Ishikawa (cell line): ENCODE data around the gene USP47.
A peak's percentile ranks its signal among the peaks of the same experiment; 100 is the strongest.

Experiments used
- CEBPB ChIP-seq: IDR thresholded peaks from 2 replicates; pipeline ENCODE4 v1.6.1; 2012
- CREB1 ChIP-seq: IDR thresholded peaks from 2 replicates; pipeline ENCODE4 v1.6.1; 2012; ENCODE audit warnings: low read depth
- EGR1 ChIP-seq: IDR thresholded peaks from 2 replicates; pipeline ENCODE4 v1.6.1; 2012
- EP300 ChIP-seq: IDR thresholded peaks from 2 replicates; pipeline ENCODE4 v1.6.1; 2012; ENCODE audit warnings: borderline replicate concordance
- FOXM1 ChIP-seq: IDR thresholded peaks from 2 replicates; pipeline ENCODE4 v1.6.1; 2012; ENCODE audit warnings: low read depth, borderline replicate concordance
- MAX ChIP-seq: IDR thresholded peaks from 2 replicates; pipeline ENCODE4 v1.6.1; 2012
- NFIC ChIP-seq: IDR thresholded peaks from 2 replicates; pipeline ENCODE4 v1.6.1; 2012
- RAD21 ChIP-seq: IDR thresholded peaks from 2 replicates; pipeline ENCODE4 v1.6.1; 2012; ENCODE audit warnings: low read depth
- REST ChIP-seq: IDR thresholded peaks from 2 replicates; pipeline ENCODE4 v1.6.1; 2012; ENCODE audit warnings: low read depth, mild to moderate bottlenecking
- TAF1 ChIP-seq: IDR thresholded peaks from 2 replicates; pipeline ENCODE4 v1.6.1; 2012; ENCODE audit warnings: low read depth, mild to moderate bottlenecking
- TCF12 ChIP-seq: IDR thresholded peaks from 2 replicates; pipeline ENCODE4 v1.6.1; 2012; ENCODE audit warnings: low read depth
- TEAD4 ChIP-seq: IDR thresholded peaks from 2 replicates; pipeline ENCODE4 v1.6.1; 2012
- USF1 ChIP-seq: IDR thresholded peaks from 2 replicates; pipeline ENCODE4 v1.6.1; 2012
- YY1 ChIP-seq: IDR thresholded peaks from 2 replicates; pipeline ENCODE4 v1.6.1; 2012; ENCODE audit warnings: low read depth
- ZBTB7A ChIP-seq: IDR thresholded peaks from 2 replicates; pipeline ENCODE4 v1.6.1; 2012; ENCODE audit warnings: low read depth

USP47 gene

GRCh38 chr11:11816511-11817314 lies 25.1 kb upstream of the USP47 start:
- no peak for TF ChIP-seq NFIC
- peak; percentile 72 for TF ChIP-seq CEBPB

- TF ChIP-seq EGR1 (no peak), YY1 (no peak), MAX (no peak), ZBTB7A (no peak), NFIC (no peak), TCF12 (no peak), CREB1 (no peak), TEAD4 (no peak), EP300 (no peak), FOXM1 (no peak), RAD21 (no peak), REST (no peak), USF1 (no peak), TAF1 (no peak), CEBPB (no peak)
Measured at GRCh38 chr11:11817957-11818356, 23.8 kb upstream of the USP47 start.

- TF ChIP-seq TCF12 (no peak), MAX (no peak), ZBTB7A (no peak), YY1 (no peak), EGR1 (no peak), REST (no peak), RAD21 (no peak), FOXM1 (no peak), TAF1 (no peak), USF1 (no peak), TEAD4 (no peak), EP300 (no peak), CREB1 (no peak), CEBPB (no peak), NFIC (no peak)
Measured at GRCh38 chr11:11818529-11819121, 23.1 kb upstream of the USP47 start.

DNA sequence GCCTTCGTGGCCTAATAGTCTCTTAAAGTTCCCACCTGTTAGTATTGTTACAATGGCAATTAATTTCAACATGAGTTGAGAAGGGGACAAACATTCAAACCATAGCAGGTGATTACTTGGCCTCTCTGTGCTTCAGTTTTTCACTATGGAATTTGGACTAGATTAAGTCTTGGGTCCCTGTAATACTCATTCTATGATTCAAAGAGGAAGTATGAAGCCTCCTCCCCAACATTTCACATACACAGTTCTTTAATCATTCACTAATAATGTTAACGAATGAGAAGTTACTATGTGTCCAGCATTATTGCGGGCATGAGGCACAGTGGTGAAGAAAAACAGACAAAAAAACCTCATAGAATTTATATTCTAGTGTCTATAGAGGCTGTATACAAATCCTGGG lies 19.9 kb upstream of the USP47 start:
- no peak for TF ChIP-seq TEAD4
- TF ChIP-seq NFIC: no peak
- TF ChIP-seq MAX: no peak
- TF ChIP-seq YY1: no peak
- no peak for TF ChIP-seq RAD21

DNA sequence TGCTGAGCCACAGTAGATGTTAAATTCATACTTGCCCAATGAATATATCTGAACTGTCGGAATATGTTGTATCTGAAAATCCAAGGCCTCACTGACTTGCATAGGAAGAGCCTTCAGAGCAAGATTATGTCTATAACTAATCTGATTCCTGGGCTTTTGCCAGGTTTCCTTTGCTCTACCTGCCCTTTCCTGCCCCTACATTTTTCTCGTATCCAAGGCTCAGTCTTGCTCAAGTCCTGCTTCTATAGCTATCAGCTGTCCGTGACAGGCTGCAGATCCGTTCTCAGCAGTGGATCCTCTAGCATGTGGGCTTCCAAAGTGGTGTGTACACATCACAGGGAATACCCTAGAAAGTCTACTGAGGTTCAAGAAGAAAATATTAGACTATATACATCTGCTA lies 18.8 kb upstream of the USP47 start:
- TF ChIP-seq RAD21 (no peak), MAX (no peak), NFIC (no peak), EGR1 (no peak), TAF1 (no peak), TCF12 (no peak), CEBPB (no peak), REST (no peak), ZBTB7A (no peak), YY1 (no peak), TEAD4 (no peak), USF1 (no peak), FOXM1 (no peak), EP300 (no peak)
